GM21529 (cell line): ENCODE measurements around the gene ASTN2.

Source experiments
- ATAC-seq: cut with Tn5 transposase; IDR thresholded peaks from one replicate; pipeline ENCODE4 v1.9.1; 2021; ENCODE audit not compliant: unreplicated experiment

ASTN2 gene

DNA sequence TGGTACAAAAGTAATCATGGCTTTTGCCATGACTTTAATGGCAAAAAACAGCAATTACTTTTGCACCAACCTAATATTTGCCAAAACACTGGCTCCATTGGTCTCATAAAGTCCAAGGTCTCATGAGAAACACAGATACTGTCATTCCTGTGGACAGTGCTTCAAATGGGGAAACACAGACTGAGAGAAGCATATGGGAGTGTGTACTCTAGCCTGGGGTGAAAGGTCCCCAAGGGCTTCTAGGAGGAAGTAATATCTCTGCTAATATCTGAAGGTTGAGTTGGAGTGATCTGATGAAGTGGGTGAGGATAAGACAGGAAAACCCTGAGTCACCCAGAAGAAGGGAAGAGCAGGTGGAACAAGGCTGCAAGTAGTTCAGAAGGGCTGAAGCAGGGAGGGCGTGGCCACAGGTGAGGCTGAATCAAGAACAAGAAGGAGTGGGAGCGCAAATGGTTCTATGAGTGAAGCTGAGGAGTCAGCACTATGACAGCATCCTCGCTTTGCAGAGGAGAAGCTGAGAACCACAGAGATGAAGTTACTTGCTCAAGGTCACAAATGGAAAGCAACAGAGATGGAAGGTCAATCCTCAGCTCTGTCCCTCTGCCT, 164.1 kb downstream of the ASTN2 start:
- no peak for ATAC-seq

DNA sequence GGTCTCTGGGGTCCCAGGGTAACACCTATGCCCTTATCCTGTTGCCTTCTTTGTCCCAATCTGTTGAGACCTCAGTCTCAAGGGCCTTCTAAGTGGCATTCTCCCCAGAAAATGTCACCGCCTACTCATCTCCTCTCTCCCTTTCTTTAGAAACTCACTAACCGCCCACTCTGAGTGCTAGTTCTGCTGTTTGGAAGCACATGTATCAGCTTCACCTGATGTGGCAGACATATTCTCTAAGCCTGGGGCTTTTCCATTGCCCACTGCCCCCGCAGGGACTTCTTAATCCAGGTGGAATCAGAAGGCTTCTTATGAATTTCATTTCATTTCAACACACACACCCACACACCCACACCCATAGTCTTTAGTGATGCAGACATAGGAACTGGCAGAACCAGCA, 165.1 kb downstream of the ASTN2 start:
- ATAC-seq: no peak

DNA sequence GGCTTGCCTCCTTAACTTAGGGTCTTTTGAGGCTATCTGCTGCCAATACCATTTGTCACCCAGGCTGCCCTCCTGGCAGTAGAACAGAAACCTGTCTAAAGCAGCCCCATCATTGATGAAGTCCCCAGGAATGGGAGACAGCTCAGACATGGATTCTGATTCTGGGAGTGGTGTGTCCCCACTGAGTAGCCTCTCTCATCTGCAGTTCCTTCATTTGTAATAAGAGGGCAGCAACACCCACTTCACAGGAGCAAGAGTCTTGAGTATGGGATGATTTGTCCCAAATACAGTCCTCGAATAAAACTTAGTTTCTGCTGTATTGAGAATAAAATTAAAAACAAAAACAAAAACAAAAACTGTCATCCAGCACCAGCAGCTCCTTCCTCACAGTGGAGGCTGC, 167.6 kb downstream of the ASTN2 start:
- ATAC-seq: no peak

DNA sequence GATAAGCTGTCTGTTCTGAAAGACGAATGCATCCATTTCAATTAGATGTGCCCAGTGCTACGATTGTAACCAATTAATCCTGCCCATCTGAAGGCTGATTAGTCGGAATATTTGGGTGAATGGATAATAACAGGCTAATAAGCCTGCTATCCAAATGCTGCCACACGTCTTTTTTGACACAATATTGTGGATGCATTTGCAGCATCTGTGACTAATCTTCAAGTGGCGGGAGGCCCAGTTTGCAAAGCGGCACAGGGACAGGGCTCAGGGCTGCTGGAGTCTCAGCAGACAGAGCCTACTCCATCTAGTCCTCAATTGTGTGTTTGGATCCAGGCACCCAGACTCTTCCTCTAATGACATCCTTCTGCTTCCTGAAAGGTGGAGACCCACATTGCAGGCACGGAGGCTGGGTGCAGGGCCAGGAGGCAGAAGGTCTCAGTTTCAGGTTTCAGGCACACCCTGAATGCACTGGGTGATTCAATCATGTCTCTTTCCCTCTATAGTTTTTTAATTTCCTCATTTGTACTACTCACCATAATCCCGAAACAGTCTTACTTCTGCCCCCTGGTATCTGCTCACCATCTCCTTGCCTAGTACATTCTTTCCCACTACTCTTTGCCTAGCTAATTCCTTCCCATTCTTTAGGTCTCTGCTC, 169.6 kb downstream of the ASTN2 start:
- no peak for ATAC-seq

DNA sequence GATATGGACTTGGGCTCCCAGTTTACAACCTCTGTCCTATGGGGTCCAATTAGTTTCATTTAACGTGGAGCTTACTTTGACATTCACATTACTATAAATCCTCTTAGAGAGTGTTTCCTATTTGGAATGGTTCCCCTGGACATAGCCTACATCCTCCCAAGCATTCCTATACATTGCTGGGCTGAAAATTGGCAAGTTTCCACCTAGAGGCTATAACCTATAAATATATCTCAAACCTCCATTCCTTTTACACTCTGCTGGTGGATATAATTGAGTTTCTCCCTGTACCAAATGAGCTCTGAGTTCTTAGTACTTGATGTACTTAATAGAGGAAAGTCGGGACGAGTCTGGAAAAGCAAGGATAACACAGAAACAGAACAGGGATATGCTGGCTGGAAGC, 172.8 kb downstream of the ASTN2 start:
- ATAC-seq: no peak

DNA sequence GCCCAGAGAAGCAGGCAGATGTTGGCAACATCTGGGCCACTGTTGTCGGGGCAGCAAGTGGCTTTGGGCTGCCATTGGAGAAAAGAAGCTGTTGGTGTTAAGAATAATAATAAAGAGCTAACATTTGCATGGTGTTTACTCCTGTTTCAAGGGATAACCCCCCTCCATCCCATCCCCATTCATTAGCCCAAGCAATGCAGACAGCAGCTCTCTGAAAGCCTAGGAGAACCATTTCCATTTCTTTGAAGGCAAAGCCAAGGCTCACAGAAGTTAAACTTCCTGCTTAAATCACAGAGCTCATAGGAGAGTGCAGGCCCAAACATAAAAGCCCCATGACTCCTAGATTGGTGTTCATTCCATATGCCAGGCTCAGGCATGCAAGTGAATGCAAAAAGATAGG, 175.4 kb downstream of the ASTN2 start:
- no peak for ATAC-seq

DNA sequence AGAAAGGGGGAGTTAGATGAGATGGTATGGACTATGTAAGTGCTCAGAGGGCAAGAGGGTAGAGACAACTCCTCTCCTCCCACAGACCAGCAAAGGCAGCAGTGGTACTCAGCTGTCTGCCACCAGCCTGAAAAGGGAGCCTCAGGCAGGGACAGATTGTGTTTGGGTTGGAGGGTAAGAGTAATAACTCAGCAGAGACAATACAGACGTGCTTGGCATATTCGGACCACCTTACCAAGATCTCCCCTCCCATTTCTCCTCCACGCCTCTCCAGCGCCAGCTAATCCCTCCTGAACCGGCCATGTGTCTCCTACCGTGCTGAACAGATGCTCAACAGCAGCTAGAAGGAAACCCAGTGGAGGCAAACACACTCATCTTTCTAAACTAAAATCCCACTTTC, 180.8 kb downstream of the ASTN2 start:
- ATAC-seq: no peak

DNA sequence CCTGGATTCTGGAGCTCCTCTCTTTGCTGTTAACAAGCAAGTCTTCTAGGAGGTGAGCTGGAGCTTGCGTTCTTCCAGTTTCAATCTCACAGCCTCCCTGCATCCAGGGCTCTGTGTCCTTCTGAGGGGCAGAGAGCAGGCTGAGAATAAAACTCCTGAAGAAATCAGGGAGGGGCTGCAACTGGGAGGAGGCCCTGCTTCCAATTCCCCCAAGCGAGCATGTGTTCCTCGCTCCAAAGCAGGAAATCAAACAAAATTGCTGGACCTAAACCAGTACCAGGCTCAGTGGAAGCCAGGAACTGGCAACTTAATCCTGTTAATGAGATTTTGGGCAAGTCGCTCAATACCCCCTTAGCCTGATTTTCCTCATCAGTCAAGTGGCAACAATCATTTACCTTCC, 181.8 kb downstream of the ASTN2 start:
- no peak for ATAC-seq

DNA sequence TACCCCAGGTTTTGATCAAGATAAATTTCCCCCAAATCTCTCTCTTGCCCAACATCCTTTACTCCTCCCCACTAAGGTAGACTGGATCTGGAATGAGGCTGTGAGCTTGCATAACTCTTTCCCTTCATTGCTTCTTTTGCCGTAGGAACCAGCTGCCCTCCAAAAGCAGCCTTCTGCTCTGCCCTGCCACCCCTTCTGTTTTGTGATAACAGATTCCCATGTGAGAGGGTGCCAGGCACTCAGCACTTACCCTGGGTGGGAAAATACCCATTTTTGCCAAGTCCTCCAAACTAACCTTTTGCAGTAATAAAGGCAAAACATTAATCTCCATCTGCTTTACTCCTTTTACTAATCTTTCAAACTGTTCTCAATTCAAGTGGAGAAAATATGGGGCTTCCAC, 182.6 kb downstream of the ASTN2 start:
- no peak for ATAC-seq

DNA sequence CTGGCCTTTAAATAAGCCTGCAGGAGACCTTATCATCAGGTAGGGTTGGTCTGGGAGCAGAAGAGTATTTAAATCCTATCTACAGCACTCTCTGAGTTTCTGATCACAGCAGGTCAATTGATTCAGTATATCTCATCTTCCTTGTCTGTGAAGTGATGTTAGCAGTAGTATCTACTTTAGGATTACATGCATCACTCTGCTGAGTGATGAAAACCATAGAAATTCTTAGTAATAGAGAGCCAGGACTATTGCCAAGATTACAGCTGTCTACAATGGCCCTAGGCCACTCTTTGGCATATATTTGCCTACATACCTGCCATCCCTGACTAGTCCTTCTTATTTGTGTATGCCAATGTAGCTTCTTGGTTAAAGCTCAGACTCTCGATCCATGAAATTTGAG, 183.8 kb downstream of the ASTN2 start:
- no peak for ATAC-seq

DNA sequence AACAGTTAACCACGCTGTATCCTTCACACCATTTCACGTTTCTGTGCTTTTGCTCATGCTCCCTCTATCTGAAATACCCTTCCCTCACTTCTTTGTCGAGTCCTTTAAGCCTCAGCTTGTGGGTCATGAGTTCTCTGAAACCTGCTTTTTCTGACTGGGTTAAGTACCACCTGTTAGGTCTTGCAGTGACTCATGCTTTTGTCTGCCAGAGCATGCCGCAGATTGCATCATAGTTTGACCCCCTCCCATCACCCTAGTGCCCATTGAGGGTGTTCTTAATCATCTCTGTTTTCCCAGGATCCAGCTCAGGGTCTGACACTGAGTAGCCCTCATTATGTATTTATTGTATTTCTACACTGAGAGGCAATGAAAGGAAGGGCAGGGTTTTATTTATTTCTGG, 190.2 kb downstream of the ASTN2 start:
- no peak for ATAC-seq

DNA sequence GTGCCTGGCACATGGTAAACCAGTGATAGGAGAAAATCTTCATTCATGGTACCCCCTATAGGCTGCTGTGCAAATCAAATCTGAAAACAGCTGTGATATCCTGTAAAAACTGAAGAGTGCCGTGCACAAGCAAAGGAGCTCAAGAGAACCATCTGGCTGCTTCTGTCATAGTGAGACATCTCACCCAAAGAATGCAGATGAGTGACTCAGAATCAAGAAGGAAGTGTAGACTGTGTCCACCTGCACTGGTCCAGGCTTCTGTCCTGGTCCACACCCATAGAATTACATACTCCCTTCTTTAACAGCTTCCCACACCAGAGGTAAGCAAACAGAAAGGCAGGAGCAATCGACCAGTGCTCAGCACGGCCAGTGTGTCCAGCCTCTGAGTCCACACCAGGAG, 195.9 kb downstream of the ASTN2 start:
- ATAC-seq: no peak

DNA sequence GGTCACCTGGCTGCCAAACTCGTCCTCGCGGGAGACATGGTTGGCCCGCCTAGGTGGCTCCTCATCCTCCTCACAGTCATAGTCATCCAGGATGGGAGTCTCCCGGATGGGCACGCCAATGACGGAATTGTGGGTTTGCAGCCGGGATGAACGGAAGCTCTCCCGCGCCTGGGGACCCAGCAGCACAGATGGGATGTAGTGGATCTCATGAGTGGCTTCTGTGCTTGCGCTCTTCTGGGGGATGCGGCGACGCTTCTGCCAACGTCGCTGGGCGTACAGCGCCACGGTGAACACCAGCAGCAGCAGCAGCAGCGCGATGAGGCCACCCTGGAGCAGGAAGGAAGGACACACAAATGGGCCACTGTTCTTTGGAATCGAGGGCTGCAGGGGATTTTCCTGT, 200.4 kb downstream of the ASTN2 start:
- ATAC-seq: no peak

DNA sequence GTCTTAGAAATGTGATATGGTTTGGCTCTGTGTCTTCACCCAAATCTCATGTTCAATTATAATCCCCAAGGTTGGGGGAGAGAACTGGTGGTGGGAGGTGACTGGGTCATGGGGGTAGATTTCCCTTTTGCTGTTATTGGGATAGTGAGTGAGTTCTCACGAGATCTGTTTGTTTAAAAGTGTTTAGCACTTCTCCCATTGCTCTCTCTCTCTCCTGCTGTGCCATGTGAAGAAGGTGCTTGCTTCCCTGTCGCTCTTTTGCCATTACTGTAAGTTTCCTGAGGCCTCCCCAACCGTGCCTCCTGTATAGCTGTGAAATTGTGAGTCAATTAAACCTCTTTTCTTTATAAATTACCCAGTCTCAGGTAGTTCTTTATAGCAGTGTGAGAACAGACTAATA, 203.6 kb downstream of the ASTN2 start:
- ATAC-seq: no peak

DNA sequence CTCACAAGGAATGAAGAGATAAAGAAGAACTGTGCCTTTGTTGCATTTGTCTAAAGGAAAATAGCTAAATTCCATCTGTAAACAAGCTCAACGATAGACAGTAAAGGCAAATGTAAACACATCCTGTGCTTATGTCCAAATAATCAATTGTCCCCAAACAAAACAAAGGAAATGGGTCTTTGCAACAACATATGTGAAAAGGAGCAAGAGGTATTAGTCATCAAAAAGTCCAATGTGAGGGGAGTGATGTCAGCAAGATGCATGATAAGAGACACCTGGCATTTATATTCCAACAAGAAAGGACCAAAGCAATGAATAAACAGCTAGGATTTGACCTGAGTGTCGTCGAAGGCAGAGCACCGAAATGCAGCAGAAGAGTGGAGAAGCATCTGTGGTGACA, 209.1 kb downstream of the ASTN2 start:
- ATAC-seq: no peak

DNA sequence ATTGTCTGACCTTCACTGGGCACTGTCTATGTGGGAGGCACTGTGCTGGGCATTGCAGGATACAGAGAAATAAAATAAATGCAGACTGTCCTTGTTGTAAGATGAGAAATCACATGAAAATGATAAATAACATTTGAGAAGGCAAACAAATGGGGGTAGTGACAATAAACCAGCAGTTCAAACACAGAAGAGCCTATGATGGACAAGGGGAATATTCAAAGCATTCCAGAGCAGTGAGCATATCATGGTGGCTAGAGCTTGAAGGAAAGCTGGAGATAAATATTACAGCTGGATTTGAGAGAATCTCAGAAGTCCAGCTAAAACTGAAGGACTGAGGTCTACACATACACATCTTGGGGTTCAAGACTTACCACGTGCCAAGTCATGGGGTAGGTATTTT, 209.9 kb downstream of the ASTN2 start:
- ATAC-seq: no peak

DNA sequence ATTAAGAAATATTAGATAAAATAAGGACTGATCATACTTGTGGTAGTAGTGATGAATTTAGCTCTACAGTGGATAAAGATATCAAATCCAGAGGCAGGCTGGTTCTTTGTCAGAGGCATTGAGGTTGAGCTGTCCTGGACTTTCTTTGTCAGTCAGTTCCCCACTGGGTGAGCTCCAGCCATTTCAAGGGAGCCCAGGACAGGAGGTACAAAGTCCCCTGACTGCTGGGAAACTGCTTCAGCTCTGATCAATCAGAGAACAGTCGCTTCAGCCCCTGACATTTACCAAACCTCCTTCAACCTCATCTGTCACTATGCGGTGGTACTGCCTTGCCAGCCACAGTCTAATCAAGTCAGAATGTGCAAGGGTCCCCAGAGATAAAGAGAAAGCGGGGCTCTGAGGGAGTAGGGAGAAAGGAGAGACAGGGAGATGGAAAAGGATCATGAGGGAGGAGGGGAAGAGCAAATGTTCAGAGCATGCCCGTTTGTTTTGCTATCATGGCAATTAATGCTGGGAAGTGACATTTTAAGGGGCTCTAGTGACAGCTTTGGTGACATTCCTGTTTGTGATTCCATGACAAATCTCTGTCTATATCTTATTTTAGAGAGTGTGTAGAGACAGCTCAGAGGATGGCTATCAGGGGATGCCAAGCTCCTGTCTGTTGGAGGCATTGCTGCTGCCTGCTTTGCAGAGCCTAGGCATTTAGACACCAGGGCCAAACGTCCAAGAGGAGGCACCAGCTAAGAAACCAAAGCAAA, 223.2 kb downstream of the ASTN2 start:
- ATAC-seq: no peak

DNA sequence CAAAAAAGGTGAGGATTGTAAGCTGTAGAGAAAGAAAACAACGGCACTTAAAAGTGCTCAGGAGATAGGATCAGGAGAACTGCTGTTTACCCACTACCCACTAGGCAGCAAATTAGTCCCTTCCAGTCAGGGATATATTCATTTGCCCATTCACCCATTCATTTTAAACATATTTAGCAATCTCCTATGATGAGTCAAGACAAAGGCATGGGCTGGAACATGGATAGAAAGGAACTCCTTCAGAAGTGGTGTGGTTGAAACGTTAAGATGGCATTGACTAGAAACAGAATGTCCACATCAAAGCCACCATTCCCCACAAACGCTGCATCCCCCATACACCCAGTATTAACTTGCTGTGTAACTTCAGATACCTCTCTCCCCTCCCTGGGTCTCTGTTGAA, 225.7 kb downstream of the ASTN2 start:
- no peak for ATAC-seq

DNA sequence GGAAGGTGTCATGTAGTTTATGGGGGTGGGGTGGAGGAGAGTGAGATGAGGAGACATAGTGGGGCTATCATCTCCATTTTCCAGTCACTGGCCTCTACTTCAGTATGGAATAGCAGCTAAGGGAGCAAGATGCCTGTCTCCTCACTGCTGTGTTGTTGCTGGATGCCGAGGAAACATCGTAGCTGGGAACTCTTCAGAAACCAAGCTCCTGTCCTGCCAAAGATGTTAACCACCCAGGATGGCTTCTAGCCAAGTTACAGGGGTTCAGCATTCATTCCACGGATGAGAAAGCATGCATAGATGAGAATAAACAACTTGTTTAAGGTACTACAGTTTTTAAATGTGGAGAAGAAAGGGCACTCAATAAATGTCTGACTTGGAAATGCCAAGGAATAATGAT, 226.5 kb downstream of the ASTN2 start:
- ATAC-seq: no peak

DNA sequence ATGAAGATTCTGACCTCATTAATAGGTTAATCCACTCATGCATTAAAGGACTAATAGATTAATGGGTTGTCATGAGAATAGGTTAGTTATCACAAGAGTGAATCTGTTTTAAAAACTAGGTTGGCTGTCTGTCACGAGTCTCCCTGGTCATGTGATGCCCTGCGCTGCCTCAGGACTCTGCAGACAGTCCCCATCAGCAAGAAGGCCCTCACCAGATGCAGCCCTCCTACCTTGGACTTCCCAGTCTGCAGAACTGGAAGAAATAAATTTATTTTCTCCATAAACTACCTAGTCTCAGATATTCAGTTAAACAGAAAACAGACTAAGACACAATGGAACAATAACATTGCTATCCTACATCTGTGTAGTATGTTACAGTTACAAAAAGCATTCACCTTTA, 227.4 kb downstream of the ASTN2 start:
- ATAC-seq: no peak

DNA sequence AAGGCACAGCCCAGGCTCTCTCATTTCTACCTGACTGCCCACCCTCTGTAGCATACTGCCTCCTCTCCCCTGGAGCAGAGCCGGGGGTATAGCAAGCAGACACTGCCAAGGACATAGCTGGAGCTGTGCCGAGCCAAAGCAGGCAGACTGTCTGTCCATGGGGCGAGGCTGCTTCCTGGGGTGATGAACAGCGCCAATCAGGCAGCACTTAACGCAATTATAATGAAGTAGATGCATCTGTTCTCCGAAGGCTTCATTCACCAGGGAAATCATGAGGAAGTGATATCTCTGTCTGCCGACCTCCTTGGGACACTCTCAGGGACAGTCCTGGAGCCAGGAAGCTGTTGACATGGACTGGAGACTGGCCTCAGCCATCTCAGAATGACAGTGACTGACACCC, 230.7 kb downstream of the ASTN2 start:
- no peak for ATAC-seq

DNA sequence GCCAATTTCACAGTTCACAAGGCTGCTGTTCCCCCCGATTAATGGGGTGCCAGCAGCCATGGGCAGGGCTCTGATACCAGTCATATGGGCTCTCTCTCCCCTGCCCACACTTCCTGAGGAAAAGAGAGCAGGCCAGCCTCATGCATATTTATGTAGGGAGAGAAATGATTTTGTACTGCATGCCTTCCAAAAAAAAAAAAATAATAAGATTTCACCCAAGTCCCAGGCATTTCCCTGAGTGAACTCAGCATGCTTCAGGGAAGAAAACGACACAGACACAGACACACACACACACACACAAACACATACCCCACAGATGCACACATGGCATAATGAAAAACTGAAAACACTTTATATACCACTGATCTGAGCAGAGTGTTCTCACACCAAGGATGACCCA, 232.8 kb downstream of the ASTN2 start:
- no peak for ATAC-seq
